OCI-LY3 (cell line): ENCODE results near the gene ERP44.

ENCODE experiments used
- EZH2phosphoT487 ChIP-seq: fragments of 200-600 bp; shearing (Covaris generic); IDR thresholded peaks from 2 replicates; pipeline ENCODE4 v1.6.1; 2018; ENCODE audit warnings: antibody characterized with exemption, mixed run types, low read depth
- TF ChIP-seq, protein P1 (sequence below): fragments of 200-600, 300-600 bp; sonication (generic); IDR thresholded peaks from 2 replicates; pipeline ENCODE4 v1.5.1; 2014; ENCODE audit warnings: antibody characterized with exemption, low read length, low read depth

DNA sequence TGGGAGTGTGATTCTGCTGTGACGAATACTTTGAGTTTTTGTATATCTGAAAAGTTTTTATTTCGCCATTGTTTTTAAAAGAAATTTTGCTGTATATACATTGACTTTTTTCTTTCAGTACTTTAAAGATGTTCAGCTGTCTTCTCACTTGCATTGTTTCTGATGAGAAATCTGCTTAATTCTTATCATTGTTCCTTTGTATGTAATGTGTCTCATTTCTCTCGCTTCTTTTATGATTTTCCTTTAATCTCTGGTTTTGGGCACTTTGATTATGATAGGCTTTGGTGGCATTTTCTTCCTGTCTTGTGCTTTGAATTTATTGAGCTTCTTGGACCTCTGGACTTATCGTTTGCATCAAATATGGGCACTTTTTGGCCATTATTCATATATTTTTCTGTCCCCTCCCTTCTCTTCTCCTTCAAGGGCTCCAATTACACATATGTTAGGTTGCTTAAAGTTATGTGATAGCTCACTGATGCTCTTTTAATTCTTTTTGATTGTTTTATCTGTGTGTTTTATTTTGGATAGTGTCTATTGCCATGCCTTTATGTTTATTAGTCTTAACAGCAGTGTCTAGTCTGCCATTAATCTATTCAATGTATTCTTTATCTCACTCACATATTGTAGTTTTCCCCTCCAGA, 161.7 kb downstream of the ERP44 start:
- TF ChIP-seq, protein P1, sequence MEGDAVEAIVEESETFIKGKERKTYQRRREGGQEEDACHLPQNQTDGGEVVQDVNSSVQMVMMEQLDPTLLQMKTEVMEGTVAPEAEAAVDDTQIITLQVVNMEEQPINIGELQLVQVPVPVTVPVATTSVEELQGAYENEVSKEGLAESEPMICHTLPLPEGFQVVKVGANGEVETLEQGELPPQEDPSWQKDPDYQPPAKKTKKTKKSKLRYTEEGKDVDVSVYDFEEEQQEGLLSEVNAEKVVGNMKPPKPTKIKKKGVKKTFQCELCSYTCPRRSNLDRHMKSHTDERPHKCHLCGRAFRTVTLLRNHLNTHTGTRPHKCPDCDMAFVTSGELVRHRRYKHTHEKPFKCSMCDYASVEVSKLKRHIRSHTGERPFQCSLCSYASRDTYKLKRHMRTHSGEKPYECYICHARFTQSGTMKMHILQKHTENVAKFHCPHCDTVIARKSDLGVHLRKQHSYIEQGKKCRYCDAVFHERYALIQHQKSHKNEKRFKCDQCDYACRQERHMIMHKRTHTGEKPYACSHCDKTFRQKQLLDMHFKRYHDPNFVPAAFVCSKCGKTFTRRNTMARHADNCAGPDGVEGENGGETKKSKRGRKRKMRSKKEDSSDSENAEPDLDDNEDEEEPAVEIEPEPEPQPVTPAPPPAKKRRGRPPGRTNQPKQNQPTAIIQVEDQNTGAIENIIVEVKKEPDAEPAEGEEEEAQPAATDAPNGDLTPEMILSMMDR = no peak
- TF ChIP-seq EZH2phosphoT487 = no peak
